HG03460 (cell line): Measurements from ENCODE around the gene ERC2.
"Not testable (repeated sequence)": the region's sequence is repeated elsewhere in the genome, so short reads cannot be mapped to it uniquely, and the experiment has no call there.

Experiments used
- ATAC-seq: cut with Tn5 transposase; IDR thresholded peaks from one replicate; pipeline ENCODE4 v1.9.1; 2021; ENCODE audit not compliant: unreplicated experiment

ERC2 gene

GRCh38 chr3:56081246-56081645 lies 387.0 kb downstream of the ERC2 start:
- no peak for ATAC-seq

GRCh38 chr3:56076746-56077145 lies 391.5 kb downstream of the ERC2 start:
- ATAC-seq, result no peak

GRCh38 chr3:56075089-56075488 lies 393.2 kb downstream of the ERC2 start:
- ATAC-seq, result no peak

GRCh38 chr3:56069766-56070165 lies 398.5 kb downstream of the ERC2 start:
- no peak for ATAC-seq

- not testable (repeated sequence) for ATAC-seq
Measured at GRCh38 chr3:56066405-56066804, 401.9 kb downstream of the ERC2 start.

- no peak for ATAC-seq
Measured at GRCh38 chr3:56064684-56065083, 403.6 kb downstream of the ERC2 start.

- ATAC-seq, result no peak
Measured at GRCh38 chr3:56061279-56061626, 407.0 kb downstream of the ERC2 start.

GRCh38 chr3:56060521-56061278 lies 407.6 kb downstream of the ERC2 start:
- ATAC-seq, result no peak

- no peak for ATAC-seq
Measured at GRCh38 chr3:56059731-56060130, 408.5 kb downstream of the ERC2 start.

- no peak for ATAC-seq
Measured at GRCh38 chr3:56055951-56056350, 412.3 kb downstream of the ERC2 start.

- no peak for ATAC-seq
Measured at GRCh38 chr3:56055546-56055945, 412.7 kb downstream of the ERC2 start.

GRCh38 chr3:56054844-56055243 lies 413.4 kb downstream of the ERC2 start:
- ATAC-seq, result no peak

- ATAC-seq, result no peak
Measured at GRCh38 chr3:56053727-56054126, 414.5 kb downstream of the ERC2 start.

- no peak for ATAC-seq
Measured at GRCh38 chr3:56052188-56052587, 416.1 kb downstream of the ERC2 start.

- no peak for ATAC-seq
Measured at GRCh38 chr3:56051052-56051451, 417.2 kb downstream of the ERC2 start.

- no peak for ATAC-seq
Measured at GRCh38 chr3:56048946-56049345, 419.3 kb downstream of the ERC2 start.

- no peak for ATAC-seq
Measured at GRCh38 chr3:56048331-56048730, 419.9 kb downstream of the ERC2 start.

- ATAC-seq, result no peak
Measured at GRCh38 chr3:56042326-56042951, 425.8 kb downstream of the ERC2 start.

GRCh38 chr3:56025326-56025725 lies 442.9 kb downstream of the ERC2 start:
- ATAC-seq, result no peak

- ATAC-seq, result no peak
Measured at GRCh38 chr3:56023546-56023945, 444.7 kb downstream of the ERC2 start.

- ATAC-seq, result no peak
Measured at GRCh38 chr3:56022619-56023018, 445.6 kb downstream of the ERC2 start.

GRCh38 chr3:56019490-56020146 lies 448.6 kb downstream of the ERC2 start:
- no peak for ATAC-seq
